Activated CD4-positive, alpha-beta T cell treated with anti-CD3 and anti-CD28 coated beads, Interleukin-2, amount 10 ng/mL, durations not matched to agents 24 days and 14 days (primary cell): Measurements from ENCODE around the gene PTER. TPM values are rescaled to one million over a fixed set of nuclear protein-coding genes. Genes with fewer than 3 reads are reported as not detected.

ENCODE experiments used
- DNase-seq: peaks from one replicate; pipeline ENCODE4 v3.0.0; 2022
- H3K27ac Mint-ChIP-seq: one replicate; pipeline ENCODE4 v1.8.0; 2022; ENCODE audit warnings: mild to moderate bottlenecking, mixed read lengths
- H3K27me3 Mint-ChIP-seq: one replicate; pipeline ENCODE4 v1.8.0; 2022; ENCODE audit warnings: mixed read lengths
- H3K36me3 Mint-ChIP-seq: one replicate; pipeline ENCODE4 v1.8.0; 2022; ENCODE audit warnings: low read depth, mild to moderate bottlenecking, mixed read lengths
- H3K4me1 Mint-ChIP-seq: one replicate; pipeline ENCODE4 v1.8.0; 2021; ENCODE audit warnings: mixed read lengths
- H3K4me3 Mint-ChIP-seq: one replicate; pipeline ENCODE4 v1.8.0; 2022; ENCODE audit warnings: mild to moderate bottlenecking, moderate library complexity, mixed read lengths
- H3K9me3 Mint-ChIP-seq: one replicate; pipeline ENCODE4 v1.8.0; 2021; ENCODE audit warnings: mixed read lengths
- intact Hi-C: fragments of 100-400 bp; cut with micrococcal nuclease; formaldehyde crosslinking; loops from one replicate; pipeline ENCODE4 v1.15.1; 2023
- total RNA-seq: library from RNA; stranded (reverse); gene quantifications from 2 replicates; pipeline ENCODE4 v1.2.3, GENCODE V29; 2022

The PTER gene
- total RNA-seq, 1 donor from 2014 or later: 16.7 TPM

GRCh38 chr10:16490511-16490910, 53.7 kb downstream of the PTER start:
- H3K4me1 Mint-ChIP-seq: no peaks in the 10 kb centered on the region

GRCh38 chr10:16491933-16492332, 55.1 kb downstream of the PTER start:
- no peaks in the 10 kb centered on the region for H3K27me3 Mint-ChIP-seq
- no peak for DNase-seq
- H3K9me3 Mint-ChIP-seq: no peaks in the 10 kb centered on the region
- H3K4me3 Mint-ChIP-seq: no peak overlapping the region
- H3K27ac Mint-ChIP-seq: no peak overlapping the region
- H3K4me1 Mint-ChIP-seq: no peaks in the 10 kb centered on the region
- intact Hi-C loops: no loop called here
- H3K36me3 Mint-ChIP-seq: peaks cover 2% of the 10 kb centered on the region

More at GRCh38 chr10:16490511-16490910, 53.7 kb downstream of the PTER start:
- Mint-ChIP-seq H3K4me3 (no peak overlapping the region), H3K36me3 (peaks cover 6% of the 10 kb centered on the region), H3K27me3 (no peaks in the 10 kb centered on the region), H3K27ac (no peak overlapping the region), H3K9me3 (no peaks in the 10 kb centered on the region)
- intact Hi-C loops: no loop called here
- DNase-seq: no peak

- intact Hi-C loops: no loop called here
- no peaks in the 10 kb centered on the region for H3K9me3 Mint-ChIP-seq
- peak; percentile 18 for DNase-seq
- H3K4me1 Mint-ChIP-seq: no peaks in the 10 kb centered on the region
- no peaks in the 10 kb centered on the region for H3K27me3 Mint-ChIP-seq
- no peak overlapping the region for H3K4me3 Mint-ChIP-seq
- peaks cover 2% of the 10 kb centered on the region for H3K36me3 Mint-ChIP-seq
- H3K27ac Mint-ChIP-seq: no peak overlapping the region
Observed at GRCh38 chr10:16493884-16494536, 57.2 kb downstream of the PTER start.

GRCh38 chr10:16497911-16498310, 61.1 kb downstream of the PTER start:
- no peaks in the 10 kb centered on the region for H3K4me1 Mint-ChIP-seq
- no peaks in the 10 kb centered on the region for H3K9me3 Mint-ChIP-seq
- H3K27ac Mint-ChIP-seq: no peak overlapping the region
- no peaks in the 10 kb centered on the region for H3K27me3 Mint-ChIP-seq
- DNase-seq: no peak
- intact Hi-C loops: no loop called here
- no peaks in the 10 kb centered on the region for H3K36me3 Mint-ChIP-seq
- no peak overlapping the region for H3K4me3 Mint-ChIP-seq

- DNase-seq: no peak
- Mint-ChIP-seq H3K9me3 (no peaks in the 10 kb centered on the region), H3K4me1 (no peaks in the 10 kb centered on the region), H3K36me3 (no peaks in the 10 kb centered on the region), H3K27ac (no peak overlapping the region), H3K27me3 (no peaks in the 10 kb centered on the region), H3K4me3 (no peak overlapping the region)
- intact Hi-C loops: no loop called here
Observed at GRCh38 chr10:16505161-16505560, 68.4 kb downstream of the PTER start.

- H3K27ac Mint-ChIP-seq: no peak overlapping the region
- H3K27me3 Mint-ChIP-seq: no peaks in the 10 kb centered on the region
- no peak overlapping the region for H3K4me3 Mint-ChIP-seq
- peaks cover 3% of the 10 kb centered on the region for H3K4me1 Mint-ChIP-seq
- no peaks in the 10 kb centered on the region for H3K36me3 Mint-ChIP-seq
- DNase-seq: no peak
- intact Hi-C loops: no loop called here
- no peaks in the 10 kb centered on the region for H3K9me3 Mint-ChIP-seq
Observed at GRCh38 chr10:16509996-16510395, 73.2 kb downstream of the PTER start.

GRCh38 chr10:16510843-16511242, 74.0 kb downstream of the PTER start:
- no peaks in the 10 kb centered on the region for H3K36me3 Mint-ChIP-seq
- no peak overlapping the region for H3K4me3 Mint-ChIP-seq
- no peaks in the 10 kb centered on the region for H3K9me3 Mint-ChIP-seq
- peaks cover 3% of the 10 kb centered on the region for H3K4me1 Mint-ChIP-seq
- no peak for DNase-seq
- H3K27ac Mint-ChIP-seq: no peak overlapping the region
- intact Hi-C loops: no loop called here
- no peaks in the 10 kb centered on the region for H3K27me3 Mint-ChIP-seq

- Mint-ChIP-seq H3K4me3 (no peak overlapping the region), H3K4me1 (peaks cover 4% of the 10 kb centered on the region), H3K27ac (no peak overlapping the region), H3K36me3 (peaks cover 3% of the 10 kb centered on the region), H3K27me3 (peaks cover 44% of the 10 kb centered on the region), H3K9me3 (no peaks in the 10 kb centered on the region)
- intact Hi-C loops: no loop called here
- DNase-seq: no peak
Observed at GRCh38 chr10:16518822-16519221, 82.0 kb downstream of the PTER start.

- H3K4me1 Mint-ChIP-seq: peaks cover 4% of the 10 kb centered on the region
- peak overlapping the region; percentile 64 for H3K4me3 Mint-ChIP-seq
- no peak overlapping the region for H3K27ac Mint-ChIP-seq
- H3K27me3 Mint-ChIP-seq: peaks cover 49% of the 10 kb centered on the region
- H3K9me3 Mint-ChIP-seq: no peaks in the 10 kb centered on the region
- H3K36me3 Mint-ChIP-seq: peaks cover 3% of the 10 kb centered on the region
- no peak for DNase-seq
- intact Hi-C loops: no loop called here
Observed at GRCh38 chr10:16519250-16519907, 82.6 kb downstream of the PTER start.

GRCh38 chr10:16519908-16520861, 83.4 kb downstream of the PTER start:
- peaks cover 4% of the 10 kb centered on the region for H3K4me1 Mint-ChIP-seq
- H3K27me3 Mint-ChIP-seq: peaks cover 52% of the 10 kb centered on the region
- peak overlapping the region; percentile 76 for H3K4me3 Mint-ChIP-seq
- no peaks in the 10 kb centered on the region for H3K9me3 Mint-ChIP-seq
- no peak overlapping the region for H3K27ac Mint-ChIP-seq
- DNase-seq: no peak
- H3K36me3 Mint-ChIP-seq: peaks cover 3% of the 10 kb centered on the region
- intact Hi-C loops: no loop called here

- no peak overlapping the region for H3K27ac Mint-ChIP-seq
- peak; percentile 72 for DNase-seq
- peaks cover 4% of the 10 kb centered on the region for H3K4me1 Mint-ChIP-seq
- peak overlapping the region; percentile 58 for H3K4me3 Mint-ChIP-seq
- H3K36me3 Mint-ChIP-seq: peaks cover 3% of the 10 kb centered on the region
- intact Hi-C loops: loop anchor here (1.0 kb wide), 1 partner anchor 85 kb away; no protein-coding TSS in a partner anchor
- no peaks in the 10 kb centered on the region for H3K9me3 Mint-ChIP-seq
- peaks cover 56% of the 10 kb centered on the region for H3K27me3 Mint-ChIP-seq
Observed at GRCh38 chr10:16520900-16521299, 84.1 kb downstream of the PTER start.

GRCh38 chr10:16521311-16522016, 84.7 kb downstream of the PTER start, which contains the start of gene C1QL3:
C1QL3 (minus strand) TSS chr10:16521879; CDS start chr10:16521065, 814 bp downstream.
- peak within 1 kb of the TSS; percentile 60 for H3K27ac Mint-ChIP-seq
- intact Hi-C loops: loop anchor here (1.0 kb wide), 1 partner anchor 85 kb away; no protein-coding TSS in a partner anchor

GRCh38 chr10:16527452-16527851, 90.6 kb downstream of the PTER start:
- H3K27me3 Mint-ChIP-seq: peaks cover 31% of the 10 kb centered on the region
- H3K4me1 Mint-ChIP-seq: no peaks in the 10 kb centered on the region
- no peaks in the 10 kb centered on the region for H3K36me3 Mint-ChIP-seq
- no peak overlapping the region for H3K4me3 Mint-ChIP-seq
- no peak overlapping the region for H3K27ac Mint-ChIP-seq
- intact Hi-C loops: no loop called here
- no peaks in the 10 kb centered on the region for H3K9me3 Mint-ChIP-seq
- no peak for DNase-seq

More at GRCh38 chr10:16521311-16522016, 84.7 kb downstream of the PTER start, which contains the start of gene C1QL3:
- Mint-ChIP-seq H3K4me1 (peaks cover 4% of the 10 kb centered on the region), H3K36me3 (peaks cover 3% of the 10 kb centered on the region), H3K9me3 (no peaks in the 10 kb centered on the region), H3K27me3 (peaks cover 58% of the 10 kb centered on the region), H3K4me3 (peak within 1 kb of the TSS; percentile 86)
- peak; percentile 77 for DNase-seq
